Small intestine (tissue), 7 donors: ENCODE data around the gene C1orf174. TPM values are rescaled to one million over a fixed set of nuclear protein-coding genes. Genes with fewer than 3 reads are reported as not detected.

Experiments
- DNase-seq, 2 donors: peaks; one replicate each; pipeline versions ENCODE4 v3.0.0 to v3.0.0-alpha.2; 2013
- FAIRE-seq: peaks from 2 replicates; lab custom pipeline; 2012; peaks lifted over from hg19 to GRCh38; lab: Jason Lieb, UNC
- H3K27ac ChIP-seq, 3 donors: one replicate each; pipeline ENCODE4 v1.5.1; 2013; ENCODE audit warnings: low read length in 2 of 3, mild to moderate bottlenecking in 2 of 3, control low read depth in 1 of 3, inconsistent platforms in 1 of 3, low read depth in 1 of 3, moderate library complexity in 1 of 3
- H3K27me3 ChIP-seq, 3 donors: one replicate each; pipeline ENCODE4 v1.6.1; 2013; ENCODE audit warnings: low read length in 3 of 3, inconsistent platforms in 1 of 3; ENCODE audit not compliant: control insufficient read depth in 3 of 3, insufficient read depth in 3 of 3
- H3K36me3 ChIP-seq, 3 donors: one replicate each; pipeline ENCODE4 v1.6.1; 2013; ENCODE audit warnings: low read length in 3 of 3, inconsistent platforms in 1 of 3, low read depth in 1 of 3, mild to moderate bottlenecking in 1 of 3, moderate library complexity in 1 of 3; ENCODE audit not compliant: control insufficient read depth in 3 of 3, insufficient read depth in 2 of 3
- H3K4me1 ChIP-seq, 3 donors: one replicate each; pipeline ENCODE4 v1.6.1; 2013; ENCODE audit warnings: low read length in 2 of 3, inconsistent platforms in 1 of 3, low read depth in 1 of 3, mild to moderate bottlenecking in 1 of 3, moderate library complexity in 1 of 3; ENCODE audit not compliant: control insufficient read depth in 3 of 3, insufficient read depth in 2 of 3
- H3K4me3 ChIP-seq, 3 donors: one replicate each; pipeline ENCODE4 v1.5.1; 2013; ENCODE audit warnings: low read length in 3 of 3, control low read depth in 1 of 3, inconsistent platforms in 1 of 3, low read depth in 1 of 3, mild to moderate bottlenecking in 1 of 3, moderate library complexity in 1 of 3
- H3K9me3 ChIP-seq, 2 donors: one replicate each; pipeline ENCODE4 v1.6.1; 2013; ENCODE audit warnings: low read depth in 1 of 2, low read length in 1 of 2; ENCODE audit not compliant: control insufficient read depth in 2 of 2, insufficient read depth in 1 of 2
- WGBS, 3 donors: extraction: QIAGEN DNeasy Blood & Tissue Kit; methylation state at CpG; one replicate each; pipeline ENCODE4 v1.1.7; 2013; 5-methylcytosine and 5-hydroxymethylcytosine counted together
- polyA plus RNA-seq, 4 donors: library from polyadenylated mRNA; stranded (reverse) in 3 of 4; unstranded in 1 of 4; fragments of 200-250 nt in 3 of 4; fragments of 120-200 nt in 1 of 4; gene quantifications; one replicate each; pipeline versions ENCODE4 v1.2.1 to v1.2.3, GENCODE V29; 2013
- donor health status: healthy with polysubstance abuse.
- donor health status: control.
- donor health status: control.
- donor health status: Bipolar disorder and iron deficiency.
- donor health status: healthy.

Gene C1orf174
- polyA plus RNA-seq, 4 donors: 10.8 to 28.4 (median 19.6) TPM

DNA sequence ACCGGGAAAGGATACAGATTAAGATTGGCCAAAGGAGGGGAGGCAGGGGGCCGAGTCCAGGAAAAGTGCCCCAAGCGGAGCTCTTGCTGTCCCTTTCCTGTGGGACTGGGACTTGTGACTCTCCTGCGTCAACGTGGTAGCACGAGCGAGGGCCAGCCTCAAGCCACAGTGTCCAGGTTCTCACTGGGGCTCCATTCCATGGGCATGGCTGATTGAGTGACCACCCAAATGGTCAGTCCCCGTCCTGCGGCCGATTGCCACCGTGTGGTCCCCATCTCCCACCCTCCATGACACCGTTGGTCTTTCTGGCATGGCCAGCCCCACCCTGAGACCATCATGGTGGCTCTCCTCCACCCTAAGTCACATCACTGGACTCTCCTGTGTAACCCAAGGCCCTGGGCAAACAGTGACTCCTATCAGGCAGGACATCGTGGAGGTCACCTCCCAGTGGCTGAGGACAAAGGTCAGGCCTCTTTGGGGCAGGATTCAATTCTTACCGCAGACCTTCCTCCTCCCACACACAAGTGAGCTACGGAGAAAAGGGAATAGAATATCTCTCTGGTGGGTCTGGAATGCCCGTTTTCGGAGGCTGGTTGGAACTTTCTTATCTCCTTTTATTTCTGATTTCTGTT, 8.9 kb upstream of the C1orf174 start:
- no peak overlapping the region for H3K27ac ChIP-seq
- DNase-seq (no peak), FAIRE-seq (no peak)
- WGBS, 3 donors: 75 to 77% (median 76%) methylated on average over 16 to 17 of the region's 17 CpGs
- no peak overlapping the region for H3K4me3 ChIP-seq
- H3K36me3 ChIP-seq: no peaks in the 10 kb centered on the region
- peaks cover 0 to 2% (median 2%) of the 10 kb centered on the region in 3 donors for H3K27me3 ChIP-seq
- H3K9me3 ChIP-seq: no peaks in the 10 kb centered on the region
- H3K4me1 ChIP-seq: no peaks in the 10 kb centered on the region

DNA sequence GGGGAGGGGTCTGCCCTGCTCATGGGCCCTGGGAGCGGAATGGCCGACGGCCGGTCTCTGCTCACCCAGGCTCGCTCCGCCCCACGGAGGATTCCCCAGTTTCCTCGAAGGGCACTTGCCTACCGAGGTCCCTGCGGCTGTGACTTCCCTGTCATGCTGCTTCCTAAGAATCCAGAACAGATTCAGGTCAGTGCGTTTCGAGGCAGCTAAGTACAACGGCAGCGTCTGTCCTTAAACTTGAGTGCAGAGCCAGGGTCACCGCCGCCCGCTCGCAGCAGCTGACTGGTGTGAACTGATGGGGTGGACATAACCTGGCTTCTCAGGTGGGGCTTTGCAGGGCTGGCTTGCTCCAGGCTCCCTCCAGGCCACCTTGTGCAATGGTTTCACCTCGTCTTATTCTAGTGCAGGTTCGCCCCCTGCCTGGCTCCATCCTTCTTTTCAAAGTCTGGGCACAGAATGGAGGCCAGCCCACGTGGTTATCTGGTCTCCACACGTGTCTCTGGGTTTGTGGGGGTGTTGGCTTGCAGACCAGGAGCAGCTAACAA, 7.6 kb upstream of the C1orf174 start:
- no peak for DNase-seq
- Histone ChIP-seq H3K36me3 (no peaks in the 10 kb centered on the region), H3K27ac (no peak overlapping the region), H3K4me1 (no peaks in the 10 kb centered on the region), H3K4me3 (no peak overlapping the region), H3K27me3 (peaks cover 0 to 2% (median 2%) of the 10 kb centered on the region in 3 donors), H3K9me3 (no peaks in the 10 kb centered on the region)
- FAIRE-seq: no peak
- WGBS, 3 donors: 78 to 83% (median 79%) methylated on average over 22 of the region's 22 CpGs

DNA sequence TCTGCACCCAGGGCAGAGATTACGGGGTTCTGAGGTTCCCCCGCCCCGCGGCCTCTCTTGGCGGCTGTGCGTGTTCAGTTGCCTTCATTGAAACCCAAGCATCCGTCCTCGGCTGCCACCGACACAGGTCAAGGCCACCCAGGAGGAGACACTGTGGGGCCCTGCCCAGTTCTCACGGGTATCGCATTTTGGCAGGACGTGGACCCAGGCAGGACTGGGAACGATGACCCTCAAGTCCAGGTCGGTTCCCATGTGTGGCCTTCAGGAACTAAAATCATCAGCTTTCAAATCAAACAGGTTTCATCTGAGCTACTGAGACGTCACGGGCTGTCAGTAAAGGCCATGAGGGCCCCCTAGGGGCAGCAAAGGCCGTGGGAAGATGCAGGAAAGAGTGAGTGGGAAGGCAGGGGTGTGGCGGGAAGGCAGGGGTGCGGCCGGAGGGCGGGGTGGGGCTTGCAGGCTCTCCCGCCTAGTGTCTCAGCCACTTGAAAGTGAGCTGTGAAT, 7.0 kb upstream of the C1orf174 start:
- FAIRE-seq (no peak), DNase-seq (peak in 1 of 2 donors; percentile 44)
- 65 to 72% (median 68%) methylated on average over 20 to 22 of the region's 22 CpGs for WGBS, 3 donors
- no peaks in the 10 kb centered on the region for H3K4me1 ChIP-seq
- peaks cover 0 to 2% (median 2%) of the 10 kb centered on the region in 3 donors for H3K27me3 ChIP-seq
- no peaks in the 10 kb centered on the region for H3K9me3 ChIP-seq
- no peak overlapping the region for H3K27ac ChIP-seq
- H3K4me3 ChIP-seq: no peak overlapping the region
- H3K36me3 ChIP-seq: no peaks in the 10 kb centered on the region

DNA sequence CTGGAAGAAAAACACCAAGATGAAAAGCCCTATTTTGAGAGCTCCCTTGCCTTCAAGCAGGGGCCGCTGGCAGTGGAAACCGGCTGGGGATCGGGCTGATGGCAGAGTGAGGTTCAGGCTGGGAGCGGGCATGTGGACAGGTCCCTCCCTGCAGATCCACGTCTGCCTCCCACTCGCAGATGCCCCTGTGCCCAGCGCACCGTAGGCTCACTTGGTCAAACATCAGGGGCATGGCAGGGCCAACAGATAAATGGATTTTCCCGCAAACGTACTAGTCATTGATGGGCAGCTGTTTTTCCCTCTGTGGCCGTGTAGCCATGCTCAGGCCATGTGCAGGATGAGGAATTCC, 6.6 kb upstream of the C1orf174 start:
- Histone ChIP-seq H3K4me3 (no peak overlapping the region), H3K4me1 (no peaks in the 10 kb centered on the region), H3K36me3 (no peaks in the 10 kb centered on the region), H3K27ac (no peak overlapping the region), H3K9me3 (no peaks in the 10 kb centered on the region), H3K27me3 (peaks cover 0 to 2% (median 2%) of the 10 kb centered on the region in 3 donors)
- WGBS, 3 donors: 86 to 92% (median 89%) methylated on average over 11 of the region's 11 CpGs
- DNase-seq: no peak
- no peak for FAIRE-seq

DNA sequence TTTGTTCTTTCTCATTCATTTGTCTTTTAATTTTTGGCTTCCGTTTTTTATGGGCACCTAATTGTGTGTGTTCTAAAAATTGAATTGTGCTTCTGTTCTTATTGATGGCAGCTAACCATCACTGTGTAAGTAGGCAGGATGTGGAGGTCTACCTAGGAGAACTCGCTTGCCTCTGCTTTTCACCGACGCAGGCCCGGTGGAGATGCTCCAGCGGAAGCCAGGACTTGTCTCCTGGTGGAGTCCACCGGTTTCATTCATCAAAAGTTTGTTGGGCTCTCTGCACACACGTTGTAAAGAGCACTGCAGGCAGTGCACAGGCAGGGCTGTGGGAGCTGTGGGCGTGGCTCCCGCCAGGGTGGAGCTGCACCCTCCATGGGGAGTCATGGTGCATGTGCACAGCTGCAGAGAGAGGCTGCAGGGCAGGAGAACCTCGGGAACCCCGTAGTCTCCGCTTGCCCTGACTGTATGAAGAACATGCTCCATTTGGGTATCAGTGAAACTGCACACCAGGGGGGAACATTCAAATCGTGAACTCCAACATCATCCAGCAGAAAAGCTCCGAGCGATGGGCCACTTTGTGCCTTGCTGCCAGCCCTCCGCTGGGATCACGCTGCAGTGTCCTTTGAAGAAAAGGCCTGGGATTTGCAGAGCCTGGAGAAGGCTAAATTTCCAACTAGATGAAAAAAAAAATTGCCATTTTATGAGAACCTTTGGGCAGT, 6.0 kb upstream of the C1orf174 start:
- 77 to 82% (median 79%) methylated on average over 18 of the region's 18 CpGs for WGBS, 3 donors
- Histone ChIP-seq H3K27me3 (peaks cover 0 to 2% (median 2%) of the 10 kb centered on the region in 3 donors), H3K36me3 (no peaks in the 10 kb centered on the region), H3K4me1 (no peaks in the 10 kb centered on the region), H3K27ac (no peak overlapping the region), H3K4me3 (no peak overlapping the region), H3K9me3 (no peaks in the 10 kb centered on the region)
- DNase-seq (peak in 1 of 2 donors; percentile 15), FAIRE-seq (no peak)

DNA sequence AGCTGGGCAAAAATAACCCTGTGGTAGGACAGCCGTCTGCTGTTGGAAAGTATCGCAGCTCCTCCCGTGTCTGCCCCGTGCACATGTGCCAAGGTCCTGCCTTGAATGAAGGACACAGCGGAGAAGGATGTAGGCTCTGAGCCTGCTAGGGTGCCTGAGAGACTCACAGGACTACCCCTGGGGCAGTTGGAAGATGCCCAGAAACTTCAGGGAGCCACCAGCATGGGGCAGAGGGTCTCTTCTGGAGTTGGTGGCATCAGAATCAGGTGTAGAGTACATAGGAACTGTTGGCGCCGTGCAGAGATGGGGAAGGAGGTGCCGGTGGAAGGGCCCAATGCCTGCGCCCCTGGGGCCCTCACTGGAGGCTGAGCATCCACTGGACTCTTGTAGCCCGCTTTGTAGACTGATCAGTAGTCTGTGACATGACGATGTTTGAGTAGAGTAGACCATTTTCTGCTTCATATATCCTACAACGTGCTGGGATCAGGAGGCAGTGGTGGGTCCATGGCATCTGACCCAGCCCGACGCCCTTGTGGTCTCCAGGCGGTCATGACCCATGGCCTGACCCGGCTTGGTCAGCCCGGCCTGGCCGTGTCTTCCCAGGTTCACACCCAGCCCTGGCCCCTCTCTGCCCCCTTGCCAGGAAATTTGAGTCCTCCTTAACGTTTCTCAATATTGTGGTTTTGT, 5.3 kb upstream of the C1orf174 start:
- WGBS, 3 donors: 91 to 93% (median 93%) methylated on average over 19 of the region's 19 CpGs
- Histone ChIP-seq H3K4me1 (no peaks in the 10 kb centered on the region), H3K9me3 (no peaks in the 10 kb centered on the region), H3K4me3 (no peak overlapping the region), H3K36me3 (no peaks in the 10 kb centered on the region), H3K27ac (no peak overlapping the region), H3K27me3 (peaks cover 0 to 2% (median 0%) of the 10 kb centered on the region in 3 donors)
- DNase-seq (no peak), FAIRE-seq (no peak)

DNA sequence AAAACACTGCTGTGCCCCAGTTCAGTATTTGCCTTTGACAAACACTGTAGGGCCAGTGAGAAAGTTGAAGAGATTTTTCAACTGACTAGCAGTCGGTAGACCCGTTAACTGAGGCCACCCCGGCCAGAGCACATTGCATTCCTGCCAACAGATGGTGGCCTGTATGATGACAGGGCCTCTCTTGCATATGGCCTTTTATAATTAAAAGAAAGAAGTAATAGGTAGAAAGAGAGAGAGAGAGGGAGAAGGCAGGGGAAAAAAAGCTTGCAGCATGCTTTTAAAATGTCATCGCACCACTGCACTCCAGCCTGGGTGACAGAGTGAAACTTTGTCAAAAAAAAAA, 4.7 kb upstream of the C1orf174 start:
- no peaks in the 10 kb centered on the region for H3K36me3 ChIP-seq
- WGBS, 3 donors: 89 to 95% (median 91%) methylated on average over 4 of the region's 4 CpGs
- DNase-seq (no peak), FAIRE-seq (no peak)
- no peak overlapping the region for H3K27ac ChIP-seq
- no peaks in the 10 kb centered on the region for H3K4me1 ChIP-seq
- peaks cover 0 to 2% (median 0%) of the 10 kb centered on the region in 3 donors for H3K27me3 ChIP-seq
- no peaks in the 10 kb centered on the region for H3K9me3 ChIP-seq
- no peak overlapping the region for H3K4me3 ChIP-seq
